ENCODE measurements around the gene SRRT.

GRCh38 chr7:100855515-100855914 is 19.4 kb upstream of the SRRT start:
- TF ChIP-seq CTCF (IDR thresholded peaks at IDR 0.05) = no peak
- no peak for TF ChIP-seq EZH2 (IDR thresholded peaks at IDR 0.05; ENCODE audit: borderline replicate concordance, insufficient read depth, low read depth, low read length, poor library complexity, severe bottlenecking)
